Measurements from ENCODE around the gene MTFP1.
A peak's percentile ranks its signal among the peaks of the same experiment; 100 is the strongest.

The MTFP1 gene

GRCh38 chr22:30423301-30423958 is 2.1 kb upstream of the MTFP1 start:
- DNase-seq (ENCODE audit: insufficient read length, low spot score) (no peak), FAIRE-seq (no peak)
- no peak for TF ChIP-seq CTCF (IDR thresholded peaks at IDR 0.05; ENCODE audit: insufficient read depth, missing control alignments)

GRCh38 chr22:30423959-30424533 is 1.5 kb upstream of the MTFP1 start:
- peak; percentile 64 for DNase-seq (ENCODE audit: insufficient read length, low spot score)
- no peak for TF ChIP-seq CTCF (IDR thresholded peaks at IDR 0.05; ENCODE audit: insufficient read depth, missing control alignments)
- no peak for FAIRE-seq

GRCh38 chr22:30424534-30425326 is 838 bp upstream of the MTFP1 start:
- FAIRE-seq (no peak), DNase-seq (ENCODE audit: insufficient read length, low spot score) (no peak)
- peak; percentile 13 for TF ChIP-seq CTCF (IDR thresholded peaks at IDR 0.05; ENCODE audit: insufficient read depth, missing control alignments)

- DNase-seq (ENCODE audit: insufficient read length, low spot score) = no peak
- no peak for TF ChIP-seq CTCF (IDR thresholded peaks at IDR 0.05; ENCODE audit: insufficient read depth, missing control alignments)
- no peak for FAIRE-seq
Observed at GRCh38 chr22:30425327-30425615, 297 bp upstream of the MTFP1 start.

- DNase-seq (ENCODE audit: insufficient read length, low spot score) (no peak), FAIRE-seq (no peak)
- TF ChIP-seq CTCF (IDR thresholded peaks at IDR 0.05; ENCODE audit: insufficient read depth, missing control alignments) = peak; percentile 74
Observed at GRCh38 chr22:30426388-30427353, 1.1 kb downstream of the MTFP1 start.

- FAIRE-seq (no peak), DNase-seq (ENCODE audit: insufficient read length, low spot score) (no peak)
- no peak for TF ChIP-seq CTCF (IDR thresholded peaks at IDR 0.05; ENCODE audit: insufficient read depth, missing control alignments)
Observed at GRCh38 chr22:30427871-30428270, 2.3 kb downstream of the MTFP1 start.
